Brain pericyte (primary cell): ENCODE data around the gene CHMP6.

Source experiments
- DNase-seq: peaks from one replicate; pipeline ENCODE4 v3.0.0-alpha.2; 2012; ENCODE audit warnings: low read depth, low spot score

Gene CHMP6

GRCh38 chr17:80970762-80971703 is 20.6 kb upstream of the CHMP6 start:
- DNase-seq: no peak

GRCh38 chr17:80971704-80972304 is 19.8 kb upstream of the CHMP6 start:
- DNase-seq: no peak

- no peak for DNase-seq
These were observed 14.9 kb upstream of the CHMP6 start for GRCh38 chr17:80976701-80977100.

GRCh38 chr17:80977172-80977571 is 14.5 kb upstream of the CHMP6 start:
- DNase-seq: no peak

GRCh38 chr17:80978499-80979497 is 12.8 kb upstream of the CHMP6 start:
- DNase-seq: no peak

GRCh38 chr17:80979547-80980378 is 11.9 kb upstream of the CHMP6 start:
- no peak for DNase-seq

GRCh38 chr17:80980397-80981061 is 11.1 kb upstream of the CHMP6 start:
- no peak for DNase-seq

GRCh38 chr17:80981062-80981902 is 10.4 kb upstream of the CHMP6 start:
- DNase-seq: no peak

GRCh38 chr17:80981929-80982425 is 9.7 kb upstream of the CHMP6 start:
- no peak for DNase-seq

GRCh38 chr17:80982426-80982974 is 9.1 kb upstream of the CHMP6 start:
- DNase-seq: no peak

- no peak for DNase-seq
These were observed 8.1 kb upstream of the CHMP6 start for GRCh38 chr17:80983545-80983944.

- no peak for DNase-seq
These were observed 6.9 kb upstream of the CHMP6 start for GRCh38 chr17:80984749-80985148.

- no peak for DNase-seq
These were observed 5.6 kb upstream of the CHMP6 start for GRCh38 chr17:80986046-80986445.

GRCh38 chr17:80986816-80987475 is 4.7 kb upstream of the CHMP6 start:
- no peak for DNase-seq

GRCh38 chr17:80987941-80988461 is 3.6 kb upstream of the CHMP6 start:
- no peak for DNase-seq

GRCh38 chr17:80989586-80989913 is 2.1 kb upstream of the CHMP6 start:
- DNase-seq: no peak

- DNase-seq: no peak
These were observed 558 bp upstream of the CHMP6 start for GRCh38 chr17:80990921-80991644.
